GM19452 (cell line): ENCODE measurements around the gene POU6F2.

Experiments used
- ATAC-seq: cut with Tn5 transposase; IDR thresholded peaks from one replicate; pipeline ENCODE4 v1.9.1; 2021; ENCODE audit not compliant: unreplicated experiment

POU6F2 gene

GRCh38 chr7:39105720-39106119 is 128.0 kb downstream of the POU6F2 start:
- no peak for ATAC-seq

- ATAC-seq, result no peak
Measured at GRCh38 chr7:39125846-39126245, 148.1 kb downstream of the POU6F2 start.

- no peak for ATAC-seq
Measured at GRCh38 chr7:39127058-39127457, 149.3 kb downstream of the POU6F2 start.

DNA sequence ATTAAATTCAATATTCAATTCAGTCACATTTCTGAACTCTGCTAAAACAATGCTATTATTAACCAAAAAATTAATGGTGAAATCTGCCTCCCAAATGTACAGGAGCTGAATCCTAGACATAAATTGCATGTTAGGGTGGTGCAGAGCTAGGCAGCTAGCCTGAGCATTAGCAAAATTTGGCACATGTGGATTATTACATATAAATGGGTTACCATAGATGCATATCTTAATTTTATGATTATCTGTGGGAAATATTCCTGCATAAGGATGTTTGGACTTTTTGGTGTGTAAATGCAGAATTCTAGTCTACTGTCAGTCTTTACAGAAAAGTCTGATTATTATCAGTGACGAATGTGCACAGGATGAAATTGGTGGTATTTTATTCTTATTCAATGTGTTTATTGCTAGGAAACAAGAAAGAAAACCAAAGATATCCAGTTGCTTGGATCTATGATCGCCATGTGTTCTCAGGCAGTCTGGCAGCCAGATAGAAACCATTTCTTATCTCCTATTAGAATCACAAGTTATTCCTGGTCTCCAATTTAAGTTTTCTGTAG is 150.7 kb downstream of the POU6F2 start:
- ATAC-seq, result no peak

DNA sequence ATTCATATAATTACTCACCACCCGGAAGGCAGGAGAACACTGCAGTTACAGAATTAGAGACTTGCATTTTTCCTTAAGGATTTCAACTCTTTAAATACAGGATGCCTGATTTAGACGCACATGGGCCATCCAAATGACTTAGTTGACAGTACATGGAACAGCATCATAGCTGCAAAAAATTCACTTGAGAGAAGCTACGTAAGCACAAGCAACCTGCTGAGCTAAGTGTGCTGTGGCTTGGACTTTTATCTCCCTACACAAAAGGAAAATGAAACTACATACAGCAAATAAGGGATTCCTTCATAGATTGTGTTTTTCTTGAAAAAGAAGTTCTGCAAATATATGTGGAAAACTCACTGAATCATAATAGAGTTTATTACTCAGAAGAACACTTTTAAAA is 152.6 kb downstream of the POU6F2 start:
- ATAC-seq, result no peak

GRCh38 chr7:39130857-39131526 is 153.3 kb downstream of the POU6F2 start:
- ATAC-seq, result no peak

GRCh38 chr7:39132306-39132705 is 154.6 kb downstream of the POU6F2 start:
- ATAC-seq, result no peak

GRCh38 chr7:39133088-39133487 is 155.4 kb downstream of the POU6F2 start:
- no peak for ATAC-seq

GRCh38 chr7:39137480-39137879 is 159.8 kb downstream of the POU6F2 start:
- ATAC-seq, result no peak

GRCh38 chr7:39142750-39143149 is 165.0 kb downstream of the POU6F2 start:
- ATAC-seq, result no peak

- ATAC-seq, result no peak
Measured at GRCh38 chr7:39144420-39144819, 166.7 kb downstream of the POU6F2 start.

- no peak for ATAC-seq
Measured at GRCh38 chr7:39145283-39145682, 167.6 kb downstream of the POU6F2 start.

DNA sequence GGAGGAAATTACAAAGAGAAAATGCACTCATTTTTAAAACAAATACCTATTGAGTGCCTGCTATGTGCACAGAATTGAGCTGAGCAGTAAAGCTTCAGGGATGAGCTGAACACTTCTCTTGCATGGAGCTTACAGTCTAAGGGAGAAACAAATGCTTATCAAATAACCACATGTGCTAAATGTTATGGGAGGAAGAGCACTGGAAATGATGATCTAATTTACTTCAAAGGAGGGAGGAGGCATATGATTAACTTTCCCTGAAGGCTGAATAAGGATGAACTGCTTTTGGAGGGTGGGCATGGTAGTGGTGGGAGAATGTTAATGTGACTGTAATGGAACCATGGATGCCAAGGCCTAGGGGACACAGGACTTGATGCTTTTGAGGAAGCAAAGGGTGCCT is 168.2 kb downstream of the POU6F2 start:
- no peak for ATAC-seq

GRCh38 chr7:39152701-39153100 is 175.0 kb downstream of the POU6F2 start:
- no peak for ATAC-seq

DNA sequence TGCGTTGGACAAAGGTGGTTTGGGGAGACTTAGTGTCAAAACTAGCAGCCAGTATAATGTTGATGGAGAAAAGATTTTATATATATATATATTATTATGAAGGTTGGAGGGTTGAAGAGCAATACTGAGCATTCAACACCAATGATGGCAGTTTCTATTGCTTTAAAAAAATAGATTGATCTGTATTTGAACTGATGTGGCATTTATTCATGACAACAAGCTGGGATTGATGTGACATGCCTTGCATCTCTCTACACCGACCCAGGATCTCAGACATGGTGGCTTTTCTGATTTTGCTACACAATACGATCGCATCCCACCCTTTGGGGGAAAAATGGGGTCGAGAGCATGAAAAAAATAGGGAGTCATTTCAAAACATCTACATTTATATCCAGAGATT is 175.4 kb downstream of the POU6F2 start:
- no peak for ATAC-seq

DNA sequence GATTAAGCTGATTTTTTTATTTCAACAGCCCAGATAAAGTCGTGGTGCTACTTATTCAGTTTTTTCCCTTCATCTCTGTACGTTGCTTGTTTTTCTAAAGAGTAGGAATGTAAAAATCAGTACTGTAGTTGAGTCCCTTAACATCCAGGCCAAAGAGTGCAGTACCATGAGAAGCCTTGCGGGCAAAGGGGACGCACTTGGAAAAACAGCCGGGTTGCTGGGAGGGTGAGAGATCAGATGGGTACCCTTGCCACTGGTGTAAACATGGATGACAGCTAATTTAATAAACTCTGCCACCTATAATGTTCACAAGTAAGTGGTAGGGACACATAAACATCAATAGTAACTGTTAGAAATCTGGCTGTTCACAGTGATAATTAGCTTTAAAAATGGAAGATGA is 175.9 kb downstream of the POU6F2 start:
- no peak for ATAC-seq

- ATAC-seq, result no peak
Measured at GRCh38 chr7:39154815-39155214, 177.1 kb downstream of the POU6F2 start.

DNA sequence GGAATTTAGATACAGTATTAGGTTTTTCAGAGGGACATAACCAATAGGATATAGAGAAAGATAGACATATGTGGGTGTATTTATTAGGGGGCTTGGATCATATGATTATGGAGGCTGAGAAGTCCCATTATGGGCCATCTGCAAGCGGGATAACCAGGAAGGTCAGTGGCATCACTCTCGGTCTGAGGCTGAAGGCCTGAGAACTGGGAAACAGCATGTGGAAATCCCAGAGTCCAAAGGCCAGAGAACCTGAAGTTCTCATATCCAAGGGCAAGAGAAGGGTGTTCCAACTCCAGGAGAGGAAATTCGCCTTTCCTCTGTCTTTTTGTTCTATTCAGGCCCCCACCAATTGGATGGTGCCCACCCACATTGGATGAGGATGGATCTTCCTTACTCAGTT is 180.7 kb downstream of the POU6F2 start:
- no peak for ATAC-seq

- ATAC-seq, result no peak
Measured at GRCh38 chr7:39161903-39162302, 184.2 kb downstream of the POU6F2 start.

GRCh38 chr7:39164887-39165286 is 187.2 kb downstream of the POU6F2 start:
- ATAC-seq, result no peak

GRCh38 chr7:39168403-39169098 is 190.8 kb downstream of the POU6F2 start:
- ATAC-seq, result no peak

DNA sequence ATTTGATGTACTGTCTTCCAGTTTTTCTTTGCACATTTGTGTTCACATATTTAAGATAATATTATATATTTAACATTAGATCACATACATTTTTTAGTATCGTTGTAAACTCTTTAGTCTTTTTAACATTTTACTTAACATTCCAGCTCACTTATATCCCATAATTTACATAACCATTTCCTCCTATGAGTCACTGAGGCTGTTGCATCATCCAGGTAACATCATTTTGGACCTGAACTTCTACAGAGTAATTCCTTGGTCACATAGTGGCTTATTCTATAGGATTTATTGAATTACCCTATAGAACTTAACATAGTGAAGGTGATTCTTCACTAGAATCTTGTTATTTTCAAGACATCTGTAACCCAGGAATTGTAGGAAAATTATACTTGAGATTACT is 194.4 kb downstream of the POU6F2 start:
- no peak for ATAC-seq

GRCh38 chr7:39181398-39181797 is 203.7 kb downstream of the POU6F2 start:
- ATAC-seq, result no peak
